Choroid plexus epithelial cell (primary cell): ENCODE data around the gene MACO1.
"Not testable (repeated sequence)": the region's sequence is repeated elsewhere in the genome, so short reads cannot be mapped to it uniquely, and the experiment has no call there.

Source experiments
- DNase-seq: peaks from one replicate; pipeline ENCODE4 v3.0.0-alpha.2; 2010; ENCODE audit warnings: low read depth
- H3K4me3 ChIP-seq: 2 replicates; pipeline ENCODE4 v1.5.1; 2011; ENCODE audit warnings: low read depth, mild to moderate bottlenecking, control low read depth, low read length, moderate library complexity
- CTCF ChIP-seq: conservative IDR thresholded peaks from 2 replicates; pipeline ENCODE4 v1.5.1; 2011; ENCODE audit warnings: low read depth, mild to moderate bottlenecking, control low read depth, inconsistent platforms, low read length, moderate library complexity

MACO1 gene

GRCh38 chr1:25430073-25430966 lies at the start of gene MACO1:
Gene MACO1, plus strand, starts transcription at chr1:25430897. Its CDS starts 202 bp downstream, at chr1:25431099.
- peak within 1 kb of the TSS; percentile 86 for H3K4me3 ChIP-seq
- peak; percentile 96 for DNase-seq
- no peak for TF ChIP-seq CTCF

GRCh38 chr1:25382543-25382942 lies 48.2 kb upstream of the MACO1 start:
- H3K4me3 ChIP-seq, DNase-seq: not testable (repeated sequence)

- not testable (repeated sequence) for H3K4me3 ChIP-seq
- DNase-seq = peak; percentile 23
Observed at GRCh38 chr1:25383090-25383489, 47.6 kb upstream of the MACO1 start.

GRCh38 chr1:25383875-25384274 lies 46.8 kb upstream of the MACO1 start:
- not testable (repeated sequence) for H3K4me3 ChIP-seq, DNase-seq

- not testable (repeated sequence) for H3K4me3 ChIP-seq, DNase-seq
Observed at GRCh38 chr1:25387096-25387495, 43.6 kb upstream of the MACO1 start.

GRCh38 chr1:25388691-25389090 lies 42.0 kb upstream of the MACO1 start:
- H3K4me3 ChIP-seq, DNase-seq: not testable (repeated sequence)

GRCh38 chr1:25389721-25390120 lies 41.0 kb upstream of the MACO1 start:
- H3K4me3 ChIP-seq, DNase-seq: not testable (repeated sequence)

GRCh38 chr1:25392841-25393240 lies 37.9 kb upstream of the MACO1 start:
- no peak overlapping the region for H3K4me3 ChIP-seq
- no peak for DNase-seq
- no peak for TF ChIP-seq CTCF

GRCh38 chr1:25397549-25397948 lies 33.1 kb upstream of the MACO1 start:
- DNase-seq, H3K4me3 ChIP-seq: not testable (repeated sequence)

- not testable (repeated sequence) for H3K4me3 ChIP-seq, DNase-seq
Observed at GRCh38 chr1:25398079-25398478, 32.6 kb upstream of the MACO1 start.

GRCh38 chr1:25402947-25403803 lies 27.5 kb upstream of the MACO1 start:
- not testable (repeated sequence) for H3K4me3 ChIP-seq, DNase-seq
- TF ChIP-seq CTCF = peak; percentile 38

GRCh38 chr1:25405731-25406305 lies 24.9 kb upstream of the MACO1 start:
- H3K4me3 ChIP-seq, DNase-seq: not testable (repeated sequence)

- H3K4me3 ChIP-seq, DNase-seq: not testable (repeated sequence)
Observed at GRCh38 chr1:25409641-25410427, 20.9 kb upstream of the MACO1 start.
